ENCODE data around the gene DOK5.

DNA sequence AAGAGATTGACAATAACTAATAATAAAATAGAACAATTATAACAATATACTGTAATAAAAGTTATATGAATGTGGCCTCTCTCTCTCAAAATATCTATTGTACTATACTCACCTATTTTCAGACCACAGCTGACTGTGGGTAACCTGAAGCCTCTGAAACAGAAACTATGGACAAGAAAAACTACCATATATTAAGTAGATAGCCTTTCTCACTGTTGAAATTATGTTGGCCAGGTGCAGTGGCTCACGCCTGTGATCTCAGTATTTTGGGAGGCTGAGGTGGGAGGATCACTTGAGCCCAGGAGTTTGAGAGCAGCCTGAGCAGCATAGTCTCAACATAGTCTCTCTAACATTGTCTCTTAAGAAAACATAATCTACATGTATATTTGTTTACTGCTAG is 89.9 kb downstream of the DOK5 start:
- TF ChIP-seq POLR2A (IDR thresholded peaks at IDR 0.05; ENCODE audit: extremely low read depth, insufficient read length), result no peak
- TF ChIP-seq, protein P1, sequence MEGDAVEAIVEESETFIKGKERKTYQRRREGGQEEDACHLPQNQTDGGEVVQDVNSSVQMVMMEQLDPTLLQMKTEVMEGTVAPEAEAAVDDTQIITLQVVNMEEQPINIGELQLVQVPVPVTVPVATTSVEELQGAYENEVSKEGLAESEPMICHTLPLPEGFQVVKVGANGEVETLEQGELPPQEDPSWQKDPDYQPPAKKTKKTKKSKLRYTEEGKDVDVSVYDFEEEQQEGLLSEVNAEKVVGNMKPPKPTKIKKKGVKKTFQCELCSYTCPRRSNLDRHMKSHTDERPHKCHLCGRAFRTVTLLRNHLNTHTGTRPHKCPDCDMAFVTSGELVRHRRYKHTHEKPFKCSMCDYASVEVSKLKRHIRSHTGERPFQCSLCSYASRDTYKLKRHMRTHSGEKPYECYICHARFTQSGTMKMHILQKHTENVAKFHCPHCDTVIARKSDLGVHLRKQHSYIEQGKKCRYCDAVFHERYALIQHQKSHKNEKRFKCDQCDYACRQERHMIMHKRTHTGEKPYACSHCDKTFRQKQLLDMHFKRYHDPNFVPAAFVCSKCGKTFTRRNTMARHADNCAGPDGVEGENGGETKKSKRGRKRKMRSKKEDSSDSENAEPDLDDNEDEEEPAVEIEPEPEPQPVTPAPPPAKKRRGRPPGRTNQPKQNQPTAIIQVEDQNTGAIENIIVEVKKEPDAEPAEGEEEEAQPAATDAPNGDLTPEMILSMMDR (IDR thresholded peaks at IDR 0.05; ENCODE audit: low read depth, low read length), result no peak

Data from NB4 (cell line).